ENCODE data around the gene SLIT3.

SLIT3 gene

GRCh38 chr5:168710706-168711105, 590.2 kb downstream of the SLIT3 start:
- Histone ChIP-seq H4K20me1 (ENCODE audit: low read depth, low read length) (no peaks in the 10 kb centered on the region), H3K79me2 (ENCODE audit: insufficient read depth, low read length) (no peaks in the 10 kb centered on the region), H3K9ac (ENCODE audit: low read length) (no peak overlapping the region), H2AFZ (ENCODE audit: low read depth, low read length, severe bottlenecking) (no peak overlapping the region), H3K27me3 (ENCODE audit: low read length) (no peaks in the 10 kb centered on the region), H3K4me3 (ENCODE audit: insufficient read depth, low read length, poor library complexity, severe bottlenecking) (no peak overlapping the region), H3K9me3 (ENCODE audit: insufficient read depth, low read length) (no peaks in the 10 kb centered on the region), H3K4me2 (ENCODE audit: low read depth, low read length, poor library complexity, severe bottlenecking) (no peak overlapping the region), H3K27ac (ENCODE audit: low read depth, low read length) (no peak overlapping the region), H3F3A (ENCODE audit: insufficient read depth) (no peaks in the 10 kb centered on the region), H3K9me2 (replicated peaks; ENCODE audit: insufficient read depth, low read length) (no peaks in the 10 kb centered on the region), H3K36me3 (ENCODE audit: low read length) (no peaks in the 10 kb centered on the region)
- TF ChIP-seq EZH2phosphoT487 (conservative IDR thresholded peaks at IDR 0.05; ENCODE audit: low read length) = no peak
- TF ChIP-seq, protein P1, sequence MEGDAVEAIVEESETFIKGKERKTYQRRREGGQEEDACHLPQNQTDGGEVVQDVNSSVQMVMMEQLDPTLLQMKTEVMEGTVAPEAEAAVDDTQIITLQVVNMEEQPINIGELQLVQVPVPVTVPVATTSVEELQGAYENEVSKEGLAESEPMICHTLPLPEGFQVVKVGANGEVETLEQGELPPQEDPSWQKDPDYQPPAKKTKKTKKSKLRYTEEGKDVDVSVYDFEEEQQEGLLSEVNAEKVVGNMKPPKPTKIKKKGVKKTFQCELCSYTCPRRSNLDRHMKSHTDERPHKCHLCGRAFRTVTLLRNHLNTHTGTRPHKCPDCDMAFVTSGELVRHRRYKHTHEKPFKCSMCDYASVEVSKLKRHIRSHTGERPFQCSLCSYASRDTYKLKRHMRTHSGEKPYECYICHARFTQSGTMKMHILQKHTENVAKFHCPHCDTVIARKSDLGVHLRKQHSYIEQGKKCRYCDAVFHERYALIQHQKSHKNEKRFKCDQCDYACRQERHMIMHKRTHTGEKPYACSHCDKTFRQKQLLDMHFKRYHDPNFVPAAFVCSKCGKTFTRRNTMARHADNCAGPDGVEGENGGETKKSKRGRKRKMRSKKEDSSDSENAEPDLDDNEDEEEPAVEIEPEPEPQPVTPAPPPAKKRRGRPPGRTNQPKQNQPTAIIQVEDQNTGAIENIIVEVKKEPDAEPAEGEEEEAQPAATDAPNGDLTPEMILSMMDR (IDR thresholded peaks at IDR 0.05; ENCODE audit: insufficient read depth, low read length, poor library complexity, severe bottlenecking) = no peak

GRCh38 chr5:168707716-168708695, 592.9 kb downstream of the SLIT3 start:
- Histone ChIP-seq H3K9ac (ENCODE audit: low read length) (no peak overlapping the region), H3K27me3 (ENCODE audit: low read length) (no peaks in the 10 kb centered on the region), H3F3A (ENCODE audit: insufficient read depth) (no peaks in the 10 kb centered on the region), H3K4me3 (ENCODE audit: insufficient read depth, low read length, poor library complexity, severe bottlenecking) (no peak overlapping the region), H2AFZ (ENCODE audit: low read depth, low read length, severe bottlenecking) (no peak overlapping the region), H3K4me2 (ENCODE audit: low read depth, low read length, poor library complexity, severe bottlenecking) (no peak overlapping the region), H3K79me2 (ENCODE audit: insufficient read depth, low read length) (no peaks in the 10 kb centered on the region), H3K36me3 (ENCODE audit: low read length) (no peaks in the 10 kb centered on the region), H3K27ac (ENCODE audit: low read depth, low read length) (no peak overlapping the region), H4K20me1 (ENCODE audit: low read depth, low read length) (no peaks in the 10 kb centered on the region), H3K9me3 (ENCODE audit: insufficient read depth, low read length) (no peaks in the 10 kb centered on the region), H3K9me2 (replicated peaks; ENCODE audit: insufficient read depth, low read length) (no peaks in the 10 kb centered on the region)
- TF ChIP-seq, protein P1 (IDR thresholded peaks at IDR 0.05; ENCODE audit: insufficient read depth, low read length, poor library complexity, severe bottlenecking) = no peak
- no peak for TF ChIP-seq EZH2phosphoT487 (conservative IDR thresholded peaks at IDR 0.05; ENCODE audit: low read length)

- no peaks in the 10 kb centered on the region for H3K27me3 ChIP-seq (ENCODE audit: low read length)
Observed at GRCh38 chr5:168706655-168707069, 594.3 kb downstream of the SLIT3 start.

More at GRCh38 chr5:168706655-168707069, 594.3 kb downstream of the SLIT3 start:
- Histone ChIP-seq H3K27ac (ENCODE audit: low read depth, low read length) (no peak overlapping the region), H3K9me3 (ENCODE audit: insufficient read depth, low read length) (no peaks in the 10 kb centered on the region), H3K79me2 (ENCODE audit: insufficient read depth, low read length) (no peaks in the 10 kb centered on the region), H3K36me3 (ENCODE audit: low read length) (no peaks in the 10 kb centered on the region), H3K9me2 (replicated peaks; ENCODE audit: insufficient read depth, low read length) (no peaks in the 10 kb centered on the region), H3F3A (ENCODE audit: insufficient read depth) (no peaks in the 10 kb centered on the region), H3K9ac (ENCODE audit: low read length) (no peak overlapping the region), H3K4me2 (ENCODE audit: low read depth, low read length, poor library complexity, severe bottlenecking) (no peak overlapping the region), H4K20me1 (ENCODE audit: low read depth, low read length) (no peaks in the 10 kb centered on the region), H2AFZ (ENCODE audit: low read depth, low read length, severe bottlenecking) (no peak overlapping the region), H3K4me3 (ENCODE audit: insufficient read depth, low read length, poor library complexity, severe bottlenecking) (no peak overlapping the region)
- TF ChIP-seq EZH2phosphoT487 (conservative IDR thresholded peaks at IDR 0.05; ENCODE audit: low read length) = no peak
- TF ChIP-seq, protein P1 (IDR thresholded peaks at IDR 0.05; ENCODE audit: insufficient read depth, low read length, poor library complexity, severe bottlenecking) = no peak

Data from SU-DHL-6 (cell line).